DOHH2 (cell line): Measurements from ENCODE around the gene NOSIP.

Experiments used
- EZH2phosphoT487 ChIP-seq: fragments of 200-600 bp; sonication (generic); IDR thresholded peaks from 2 replicates; pipeline ENCODE4 v1.6.1; 2017; ENCODE audit warnings: borderline replicate concordance, mild to moderate bottlenecking, antibody characterized with exemption, low read length, moderate library complexity, mixed read lengths
- TF ChIP-seq, protein P1 (sequence below): fragments of 200-600 bp; sonication (generic); IDR thresholded peaks from one replicate; pipeline ENCODE4 v1.5.1; 2014; ENCODE audit warnings: antibody characterized with exemption, mild to moderate bottlenecking, low read depth, low read length; ENCODE audit not compliant: poor library complexity, severe bottlenecking

DNA sequence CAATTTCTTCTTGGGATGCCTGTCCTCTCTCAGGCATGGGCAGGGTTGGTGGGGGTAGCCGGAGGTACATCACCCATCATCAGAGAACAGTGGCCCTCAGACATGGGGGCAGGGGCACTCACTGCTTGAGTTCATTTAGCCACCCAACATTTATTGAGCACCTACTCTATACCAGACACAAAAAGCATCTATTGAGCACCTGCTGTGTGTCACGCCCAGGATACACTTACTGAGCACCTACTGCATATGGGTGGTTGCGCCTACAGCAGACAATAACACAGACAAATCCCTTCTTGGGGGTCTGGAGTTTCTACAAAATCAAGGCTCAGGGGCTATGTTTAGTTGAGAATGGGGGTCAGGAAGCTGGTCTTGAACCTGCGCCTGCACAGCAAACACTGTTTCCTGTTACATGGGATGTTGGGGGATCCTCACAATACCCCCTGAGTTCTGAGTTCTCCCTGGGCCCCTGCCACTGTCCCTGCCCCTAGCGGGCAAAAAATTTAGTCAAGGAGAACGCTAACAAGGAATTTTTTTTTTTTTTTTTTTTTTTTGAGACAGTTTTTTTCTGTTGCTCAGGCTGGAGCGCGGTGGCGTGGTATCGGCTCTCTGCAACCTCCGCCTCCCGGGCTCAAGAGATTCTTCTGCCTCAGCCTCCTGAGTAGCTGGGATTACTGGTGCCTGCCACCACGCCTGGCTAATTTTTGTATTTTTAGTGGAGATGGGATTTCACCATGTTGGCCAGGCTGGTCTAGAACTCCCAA is 41.0 kb downstream of the NOSIP start:
- TF ChIP-seq, protein P1, sequence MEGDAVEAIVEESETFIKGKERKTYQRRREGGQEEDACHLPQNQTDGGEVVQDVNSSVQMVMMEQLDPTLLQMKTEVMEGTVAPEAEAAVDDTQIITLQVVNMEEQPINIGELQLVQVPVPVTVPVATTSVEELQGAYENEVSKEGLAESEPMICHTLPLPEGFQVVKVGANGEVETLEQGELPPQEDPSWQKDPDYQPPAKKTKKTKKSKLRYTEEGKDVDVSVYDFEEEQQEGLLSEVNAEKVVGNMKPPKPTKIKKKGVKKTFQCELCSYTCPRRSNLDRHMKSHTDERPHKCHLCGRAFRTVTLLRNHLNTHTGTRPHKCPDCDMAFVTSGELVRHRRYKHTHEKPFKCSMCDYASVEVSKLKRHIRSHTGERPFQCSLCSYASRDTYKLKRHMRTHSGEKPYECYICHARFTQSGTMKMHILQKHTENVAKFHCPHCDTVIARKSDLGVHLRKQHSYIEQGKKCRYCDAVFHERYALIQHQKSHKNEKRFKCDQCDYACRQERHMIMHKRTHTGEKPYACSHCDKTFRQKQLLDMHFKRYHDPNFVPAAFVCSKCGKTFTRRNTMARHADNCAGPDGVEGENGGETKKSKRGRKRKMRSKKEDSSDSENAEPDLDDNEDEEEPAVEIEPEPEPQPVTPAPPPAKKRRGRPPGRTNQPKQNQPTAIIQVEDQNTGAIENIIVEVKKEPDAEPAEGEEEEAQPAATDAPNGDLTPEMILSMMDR = no peak
- no peak for TF ChIP-seq EZH2phosphoT487
